ENCODE measurements around the gene SREBF2. TPM values are rescaled to one million over a fixed set of nuclear protein-coding genes. Genes with fewer than 3 reads are reported as not detected.
A peak's percentile ranks its signal among the peaks of the same experiment; 100 is the strongest.

Gene SREBF2
- total RNA-seq, 1 experiment from 2014 or later, result 30.2 TPM

- no peak for DNase-seq (ENCODE audit: low spot score)
Observed at GRCh38 chr22:41908411-41909309, 75.8 kb downstream of the SREBF2 start.

GRCh38 chr22:41909310-41910049 lies 76.6 kb downstream of the SREBF2 start:
- DNase-seq (ENCODE audit: low spot score), result no peak

- no peak for DNase-seq (ENCODE audit: low spot score)
Observed at GRCh38 chr22:41910050-41911000, 77.4 kb downstream of the SREBF2 start.

- DNase-seq (ENCODE audit: low spot score), result no peak
Observed at GRCh38 chr22:41911001-41911611, 78.2 kb downstream of the SREBF2 start.

- DNase-seq (ENCODE audit: low spot score), result no peak
Observed at GRCh38 chr22:41912338-41913039, 79.6 kb downstream of the SREBF2 start.

GRCh38 chr22:41913040-41913719 lies 80.3 kb downstream of the SREBF2 start:
- DNase-seq (ENCODE audit: low spot score), result no peak

GRCh38 chr22:41913842-41914534 lies 81.1 kb downstream of the SREBF2 start:
- DNase-seq (ENCODE audit: low spot score), result no peak

- no peak for DNase-seq (ENCODE audit: low spot score)
Observed at GRCh38 chr22:41914611-41915034, 81.7 kb downstream of the SREBF2 start.

- no peak for DNase-seq (ENCODE audit: low spot score)
Observed at GRCh38 chr22:41915035-41915785, 82.3 kb downstream of the SREBF2 start, which contains the start of gene SHISA8. TSS of gene SHISA8 (minus strand) at chr22:41915074. CDS start at chr22:41914667, 407 bp downstream.

GRCh38 chr22:41915786-41916493 lies 83.0 kb downstream of the SREBF2 start:
- no peak for DNase-seq (ENCODE audit: low spot score)

- no peak for DNase-seq (ENCODE audit: low spot score)
Observed at GRCh38 chr22:41916745-41917358, 83.9 kb downstream of the SREBF2 start.

GRCh38 chr22:41917375-41917902 lies 84.5 kb downstream of the SREBF2 start:
- no peak for DNase-seq (ENCODE audit: low spot score)

- peak; percentile 44 for DNase-seq (ENCODE audit: low spot score)
Observed at GRCh38 chr22:41917903-41918791, 85.2 kb downstream of the SREBF2 start.

- no peak for DNase-seq (ENCODE audit: low spot score)
Observed at GRCh38 chr22:41919357-41920224, 86.7 kb downstream of the SREBF2 start.
